Keratinocyte (primary cell): ENCODE data around the gene THBS1. TPM values are rescaled to one million over a fixed set of nuclear protein-coding genes. Genes with fewer than 3 reads are reported as not detected.

Source experiments
- DNase-seq: peaks from one replicate; pipeline ENCODE4 v3.0.0-alpha.2; 2011; ENCODE audit warnings: low read depth, missing footprints, low spot score
- FAIRE-seq: peaks from 2 replicates; lab custom pipeline; 2011; peaks lifted over from hg19 to GRCh38; lab: Jason Lieb, UNC
- H2AFZ ChIP-seq: 2 replicates; pipeline ENCODE4 v1.6.0; 2012; ENCODE audit warnings: low read length, control low read depth, inconsistent platforms; ENCODE audit not compliant: control insufficient read depth
- H3K27ac ChIP-seq: 2 replicates; pipeline ENCODE4 v1.5.1; 2011; ENCODE audit warnings: low read length; ENCODE audit not compliant: control insufficient read depth, insufficient read depth
- H3K27me3 ChIP-seq: 3 replicates; pipeline ENCODE4 v1.6.0; 2011; ENCODE audit warnings: low read length; ENCODE audit not compliant: control insufficient read depth, insufficient read depth; ENCODE audit errors: extremely low read depth
- H3K36me3 ChIP-seq, 2 experiments: 2 replicates in 1 of 2; 3 replicates in 1 of 2; pipeline ENCODE4 v1.5.1; 2011; ENCODE audit warnings: low read length in 2 of 2, mild to moderate bottlenecking in 1 of 2; ENCODE audit not compliant: control insufficient read depth in 2 of 2, insufficient read depth in 2 of 2; ENCODE audit errors: extremely low read depth in 1 of 2
- H3K4me1 ChIP-seq: 3 replicates; pipeline ENCODE4 v1.5.1; 2011; ENCODE audit warnings: low read length; ENCODE audit not compliant: control insufficient read depth, insufficient read depth; ENCODE audit errors: extremely low read depth
- H3K4me2 ChIP-seq: 3 replicates; pipeline ENCODE4 v1.6.0; 2011; ENCODE audit warnings: low read depth, low read length; ENCODE audit not compliant: control insufficient read depth, insufficient read depth; ENCODE audit errors: extremely low read depth
- H3K4me3 ChIP-seq, 3 experiments: fragments of 200-600 bp in 1 of 3; sonication (generic) in 1 of 3; 2 replicates in 2 of 3; 3 replicates in 1 of 3; pipeline ENCODE4 v1.5.1; 2011 to 2016; ENCODE audit warnings: low read length in 3 of 3, mild to moderate bottlenecking in 3 of 3, control low read depth in 2 of 3, inconsistent platforms in 1 of 3, low read depth in 1 of 3, mixed read lengths in 1 of 3, mixed run types in 1 of 3, moderate library complexity in 1 of 3; ENCODE audit not compliant: control insufficient read depth in 2 of 3, insufficient read depth in 2 of 3; ENCODE audit errors: extremely low read depth in 1 of 3
- H3K79me2 ChIP-seq: 2 replicates; pipeline ENCODE4 v1.6.0; 2012; ENCODE audit warnings: low read length; ENCODE audit not compliant: control insufficient read depth, insufficient read depth
- H3K9ac ChIP-seq: 3 replicates; pipeline ENCODE4 v1.6.0; 2011; ENCODE audit warnings: low read length; ENCODE audit not compliant: control insufficient read depth, insufficient read depth; ENCODE audit errors: extremely low read depth
- H3K9me1 ChIP-seq: 3 replicates; pipeline ENCODE4 v1.6.0; 2011; ENCODE audit warnings: low read length; ENCODE audit not compliant: control insufficient read depth, insufficient read depth; ENCODE audit errors: extremely low read depth
- H3K9me3 ChIP-seq: 2 replicates; pipeline ENCODE4 v1.5.1; 2012; ENCODE audit warnings: low read depth, low read length; ENCODE audit not compliant: control insufficient read depth
- H4K20me1 ChIP-seq: 3 replicates; pipeline ENCODE4 v1.6.0; 2011; ENCODE audit warnings: low read length; ENCODE audit not compliant: control insufficient read depth, insufficient read depth; ENCODE audit errors: extremely low read depth
- CTCF ChIP-seq, 3 experiments: IDR thresholded peaks in 1 of 3; conservative IDR thresholded peaks in 1 of 3; optimal IDR thresholded peaks in 1 of 3; 2 replicates in 2 of 3; 3 replicates in 1 of 3; pipeline versions ENCODE3 to v1.5.1; 2011; ENCODE audit warnings: low read length in 3 of 3, mild to moderate bottlenecking in 3 of 3, moderate library complexity in 2 of 3, control low read depth in 1 of 3, inconsistent platforms in 1 of 3; ENCODE audit not compliant: insufficient read depth in 2 of 3; ENCODE audit errors: extremely low read depth in 1 of 3
- EZH2 ChIP-seq: IDR thresholded peaks from one replicate; pipeline ENCODE4 v1.6.1; 2012; ENCODE audit warnings: inconsistent platforms, mild to moderate bottlenecking, low read length, moderate library complexity
- dilution Hi-C: fragments of 300-500 bp; cut with MboI; formaldehyde crosslinking; loops from one replicate; pipeline ENCODE4 v1.7.0; 2020; ENCODE audit warnings: low sequenced_read_pairs; ENCODE audit not compliant: extremely low pct_ligation_motif_present
- polyA plus RNA-seq, 5 experiments: library from polyadenylated mRNA; depleted of rRNA in 3 of 5; stranded (reverse) in 3 of 5; stranded (forward) in 1 of 5; unstranded in 1 of 5; fragments of >200 nt; gene quantifications; 1 replicate in 1 of 5; 2 replicates in 3 of 5; 3 replicates in 1 of 5; pipeline versions ENCODE4 v1.2.1 to v1.2.3, GENCODE V29; 2011 to 2012; ENCODE audit warnings: missing spikeins in 2 of 5, low read depth in 1 of 5, low replicate concordance in 1 of 5

Gene THBS1
- polyA plus RNA-seq, 1 donor (not counting 4 experiments of a cell fraction or from before 2014, with no cell fraction given) = 789 TPM

- dilution Hi-C loops = no loop called here
- Histone ChIP-seq H3K36me3 (peaks cover 47 to 81% of the 10 kb centered on the region in 2 experiments), H3K4me1 (peaks cover 13% of the 10 kb centered on the region), H2AFZ (no peak overlapping the region), H3K79me2 (peaks cover 24% of the 10 kb centered on the region), H3K9me1 (no peaks in the 10 kb centered on the region), H3K27me3 (no peaks in the 10 kb centered on the region), H3K4me2 (no peak overlapping the region), H3K4me3 (no peak overlapping the region), H3K27ac (no peak overlapping the region), H4K20me1 (peaks cover 74% of the 10 kb centered on the region), H3K9me3 (no peaks in the 10 kb centered on the region), H3K9ac (no peak overlapping the region)
- DNase-seq (peak; percentile 53), FAIRE-seq (no peak)
- TF ChIP-seq EZH2 (no peak), CTCF (optimal IDR thresholded peaks at IDR 0.05 in 1 of 3, IDR thresholded peaks at IDR 0.05 in 1 of 3, conservative IDR thresholded peaks at IDR 0.05 in 1 of 3; ENCODE audit: extremely low read depth in 1 of 3, insufficient read depth in 2 of 3, low read length in 3 of 3) (no peak)
Measured at GRCh38 chr15:39586387-39587095, 5.7 kb downstream of the THBS1 start.

GRCh38 chr15:39587096-39587721 is 6.3 kb downstream of the THBS1 start:
- Histone ChIP-seq H3K27ac (no peak overlapping the region), H3K27me3 (no peaks in the 10 kb centered on the region), H4K20me1 (peaks cover 70% of the 10 kb centered on the region), H3K79me2 (peaks cover 18% of the 10 kb centered on the region), H2AFZ (no peak overlapping the region), H3K9me1 (no peaks in the 10 kb centered on the region), H3K4me3 (no peak overlapping the region), H3K4me1 (peaks cover 13% of the 10 kb centered on the region), H3K4me2 (no peak overlapping the region), H3K9me3 (no peaks in the 10 kb centered on the region), H3K9ac (no peak overlapping the region), H3K36me3 (peaks cover 42 to 78% of the 10 kb centered on the region in 2 experiments)
- DNase-seq (peak; percentile 26), FAIRE-seq (no peak)
- TF ChIP-seq EZH2 (no peak), CTCF (optimal IDR thresholded peaks at IDR 0.05 in 1 of 3, IDR thresholded peaks at IDR 0.05 in 1 of 3, conservative IDR thresholded peaks at IDR 0.05 in 1 of 3; ENCODE audit: extremely low read depth in 1 of 3, insufficient read depth in 2 of 3, low read length in 3 of 3) (no peak)
- dilution Hi-C loops = no loop called here
